NCI-H2196 (cell line): ENCODE results near the gene TFIP11.

Experiments
- DNase-seq: peaks from one replicate; lab custom pipeline; 2025; ENCODE audit not compliant: unreplicated experiment; lab: John Stamatoyannopoulos, UW

The TFIP11 gene

DNA sequence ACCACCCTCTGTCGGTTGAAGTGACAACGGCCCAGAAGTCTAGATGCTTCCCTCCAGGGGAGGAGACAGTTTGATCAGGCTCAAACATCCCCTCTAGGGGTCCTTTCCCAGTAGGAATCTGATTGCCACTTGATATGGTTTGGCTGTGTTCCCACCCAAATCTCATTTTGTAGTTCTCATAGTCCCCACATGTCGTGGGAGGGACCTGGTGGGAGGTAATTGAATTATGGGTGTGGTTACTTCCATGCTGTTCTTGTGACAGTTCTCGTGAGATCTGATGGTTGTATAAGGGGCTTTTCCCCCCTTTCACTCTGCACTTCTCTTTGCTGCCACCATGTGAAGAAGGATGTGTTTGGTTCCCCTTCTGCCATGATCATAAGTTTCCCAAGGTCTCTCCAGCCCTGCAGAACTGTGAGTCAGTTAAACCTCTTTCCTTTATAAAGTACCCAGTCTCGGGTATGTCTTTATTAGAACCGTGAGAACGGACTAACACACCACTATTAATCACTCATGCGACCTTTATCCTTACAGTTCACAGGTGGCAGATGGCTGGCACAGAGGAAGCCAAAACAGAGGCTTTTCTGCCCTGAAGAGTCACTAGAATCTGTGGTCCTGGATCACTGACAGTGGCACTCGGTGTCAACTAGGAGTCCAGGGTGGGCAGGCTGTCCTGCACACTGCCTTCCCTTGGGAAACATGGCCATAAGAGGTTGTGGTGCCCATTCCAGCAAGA lies 61.7 kb downstream of the TFIP11 start:
- DNase-seq, result no peak

DNA sequence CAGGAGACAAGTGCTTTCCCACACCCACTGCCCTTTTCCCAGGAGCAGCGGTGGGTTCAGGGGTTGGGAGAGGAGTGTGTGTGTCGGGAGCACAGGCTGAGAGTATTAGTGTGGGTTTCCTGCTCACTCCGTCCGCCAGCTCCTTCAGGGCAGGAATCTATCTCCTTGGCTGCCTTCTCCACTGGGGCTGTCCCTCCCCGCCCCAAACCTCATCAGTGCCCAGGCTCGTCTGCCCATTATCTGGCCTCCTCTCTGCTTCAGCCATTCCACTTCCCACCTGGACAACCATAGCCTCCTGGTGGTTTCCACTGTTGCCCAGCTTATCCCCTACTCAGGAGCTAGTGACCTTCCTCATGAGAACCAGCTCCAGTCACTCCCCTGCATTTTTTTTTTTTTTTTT lies 63.3 kb downstream of the TFIP11 start:
- no peak for DNase-seq

DNA sequence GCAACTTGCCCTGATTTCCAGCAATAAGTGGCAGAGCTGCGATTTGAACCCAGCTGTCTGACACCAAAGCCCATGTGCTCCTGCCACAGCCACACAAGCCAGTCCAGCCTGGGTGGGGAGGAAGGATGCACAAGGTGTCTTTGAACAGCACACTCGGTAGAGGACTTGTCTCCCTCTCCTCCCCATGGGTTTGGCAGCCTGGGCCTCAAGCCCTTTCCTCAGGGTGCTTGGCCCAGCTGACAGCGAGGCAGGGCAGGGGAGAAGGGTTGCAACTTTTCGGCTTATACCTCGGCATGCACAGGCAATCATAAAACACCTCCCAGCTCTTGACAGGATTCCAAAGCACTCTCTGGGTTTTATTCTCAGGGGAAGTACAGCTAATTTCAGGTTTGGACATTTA lies 63.9 kb downstream of the TFIP11 start:
- DNase-seq, result no peak

DNA sequence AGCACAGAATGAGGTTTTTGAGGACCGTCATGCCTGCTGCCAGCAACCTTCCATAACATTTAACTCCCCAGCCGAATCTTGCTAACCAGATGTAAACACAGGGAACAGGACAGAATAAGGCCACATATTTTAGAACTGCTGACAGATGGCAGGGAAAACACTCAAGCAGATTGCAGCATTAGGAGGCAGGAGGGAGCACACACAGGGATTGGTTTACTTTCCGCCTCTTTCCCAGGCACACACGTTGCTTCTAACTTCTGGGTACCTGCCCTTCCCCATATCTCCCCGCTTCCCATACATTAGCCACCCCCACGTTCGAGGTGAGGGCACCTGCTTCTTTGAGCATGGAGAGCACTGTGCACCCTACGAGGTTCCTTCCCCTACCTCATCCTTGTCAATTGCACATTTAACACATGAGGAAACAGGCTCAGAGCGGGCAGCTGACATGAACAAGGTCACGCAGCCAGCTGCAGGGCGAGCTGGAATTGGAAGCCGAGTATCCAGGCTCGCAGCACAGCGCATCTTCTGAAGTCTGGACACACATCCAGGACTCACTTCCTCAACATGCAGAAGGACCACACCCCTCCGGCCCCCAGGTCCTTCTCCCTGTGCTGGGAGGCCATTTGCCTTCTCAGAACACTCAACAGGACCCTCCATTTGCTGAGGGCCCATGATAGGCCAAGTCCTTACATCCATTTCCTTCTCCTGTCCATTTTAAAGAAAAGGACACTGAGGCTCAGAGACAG lies 64.5 kb downstream of the TFIP11 start:
- no peak for DNase-seq

DNA sequence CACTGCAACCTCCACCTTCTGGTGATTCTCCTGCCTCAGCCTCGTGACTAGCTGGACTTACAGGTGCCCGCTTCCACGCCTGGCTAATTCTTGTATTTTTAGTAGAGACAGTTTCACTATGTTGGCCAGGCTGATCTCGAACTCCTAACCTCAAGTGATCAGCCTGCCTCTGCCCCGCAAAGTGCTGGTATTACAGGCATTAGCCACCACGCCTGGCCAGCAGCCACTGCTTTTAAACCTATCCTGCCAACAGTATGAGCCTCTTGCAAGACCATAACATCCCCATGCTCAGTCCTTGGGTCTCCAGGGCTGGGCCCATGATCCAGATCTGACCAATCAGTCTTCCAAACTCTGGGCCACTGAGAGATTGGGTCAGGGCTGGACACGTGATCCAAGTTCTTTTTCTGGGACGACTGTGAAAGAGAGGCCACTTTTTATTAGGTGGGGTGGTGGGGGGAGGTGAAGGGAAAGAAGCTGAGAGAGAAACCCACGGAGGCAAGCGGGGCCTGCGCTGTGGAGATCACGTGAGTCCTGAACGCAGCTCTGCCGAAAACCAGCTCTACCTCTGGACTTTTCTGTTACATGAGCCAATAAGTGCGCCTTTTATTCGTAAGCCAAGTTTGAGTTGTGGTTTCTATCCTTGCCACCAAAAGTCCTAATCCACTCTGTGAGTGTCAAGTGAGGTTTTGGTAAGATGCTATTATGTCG lies 65.3 kb downstream of the TFIP11 start:
- no peak for DNase-seq

DNA sequence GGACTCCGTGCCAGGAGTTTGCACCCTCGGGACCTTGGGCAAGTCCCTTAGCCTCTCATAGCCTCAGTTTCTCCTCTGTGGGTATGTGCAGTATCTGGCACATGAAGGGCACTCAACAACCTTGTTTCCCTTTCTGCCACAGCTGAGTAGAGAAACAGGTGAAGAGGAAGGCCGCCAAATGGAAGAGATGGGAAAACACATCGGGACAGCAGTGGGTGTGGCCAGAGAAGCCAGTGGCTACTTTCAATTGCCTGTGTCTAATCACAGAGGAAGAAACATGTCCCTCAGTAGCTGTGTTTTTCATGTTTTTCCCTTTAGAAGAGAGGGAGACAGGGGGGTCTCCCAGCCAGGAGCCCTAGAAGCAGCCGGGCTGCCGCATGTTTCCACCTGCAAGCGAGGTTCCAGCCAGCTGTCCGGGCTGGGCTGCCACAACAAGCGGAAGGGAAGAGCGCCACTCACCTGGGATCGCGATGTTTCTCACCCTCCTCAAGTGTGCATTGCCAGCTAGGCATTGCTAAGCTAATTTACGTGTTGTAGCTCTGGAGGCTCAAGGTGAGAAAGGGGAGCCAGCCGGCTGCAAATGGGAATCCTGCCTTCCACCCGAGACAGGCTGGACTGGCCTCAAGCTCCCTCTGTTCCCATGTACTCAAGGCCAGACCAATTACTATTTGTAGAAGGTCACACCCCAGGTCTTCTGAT lies 66.5 kb downstream of the TFIP11 start:
- no peak for DNase-seq

DNA sequence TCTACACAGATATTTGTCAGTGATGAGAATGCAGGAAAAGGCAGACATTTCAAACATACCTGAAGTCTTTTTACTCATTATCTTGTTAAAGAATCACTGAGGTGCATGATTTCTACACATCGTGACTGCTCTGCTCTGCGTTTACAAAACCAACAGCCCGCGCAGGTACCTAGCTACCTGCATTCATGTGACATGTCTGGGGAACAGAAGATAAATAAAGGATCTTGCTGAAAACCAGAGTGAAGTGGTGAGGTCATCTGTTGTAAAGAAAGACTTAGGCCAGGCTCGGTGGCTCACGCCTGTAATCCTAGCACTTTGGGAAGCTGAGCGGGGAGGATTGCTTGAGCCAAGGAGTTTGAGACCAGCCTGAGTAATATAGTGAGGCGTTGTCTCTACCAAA lies 67.5 kb downstream of the TFIP11 start:
- no peak for DNase-seq

DNA sequence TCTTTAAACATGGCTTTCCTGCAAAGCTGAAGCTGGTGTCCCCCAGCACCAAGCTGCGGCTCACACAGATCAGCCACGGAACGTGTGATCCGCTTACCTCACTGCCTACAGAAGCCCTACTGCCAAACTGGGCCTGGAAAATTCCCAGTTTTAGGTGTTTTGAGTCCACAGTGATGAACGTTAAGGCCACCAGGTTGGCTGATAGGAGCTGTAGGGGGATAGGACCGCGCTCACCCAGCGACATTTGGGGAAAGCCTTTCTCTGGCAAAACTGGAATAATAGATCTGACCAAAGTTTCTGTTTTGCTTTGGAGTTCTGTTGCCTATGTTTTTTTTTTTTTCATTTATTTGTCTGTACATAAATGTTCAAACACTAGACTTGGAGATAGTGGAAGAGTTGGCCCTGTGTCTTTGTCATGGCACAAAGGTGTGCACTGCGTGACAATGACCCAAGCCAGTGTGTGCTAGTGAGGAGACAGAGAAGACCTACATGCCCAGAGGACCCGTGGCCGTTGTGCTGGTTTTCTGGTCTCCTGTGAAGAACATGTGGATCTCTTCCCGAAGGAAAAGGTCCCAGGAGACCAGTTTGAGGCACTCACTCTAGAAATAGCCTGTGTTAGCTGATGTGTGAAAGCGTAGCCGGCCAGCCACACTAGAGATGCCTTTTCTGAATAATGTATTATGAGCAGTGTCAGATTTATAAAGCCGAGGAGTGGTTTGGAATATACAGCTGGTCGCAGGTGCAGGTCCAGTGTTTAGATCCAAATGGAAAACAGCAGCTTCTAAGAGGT lies 68.2 kb downstream of the TFIP11 start:
- no peak for DNase-seq

DNA sequence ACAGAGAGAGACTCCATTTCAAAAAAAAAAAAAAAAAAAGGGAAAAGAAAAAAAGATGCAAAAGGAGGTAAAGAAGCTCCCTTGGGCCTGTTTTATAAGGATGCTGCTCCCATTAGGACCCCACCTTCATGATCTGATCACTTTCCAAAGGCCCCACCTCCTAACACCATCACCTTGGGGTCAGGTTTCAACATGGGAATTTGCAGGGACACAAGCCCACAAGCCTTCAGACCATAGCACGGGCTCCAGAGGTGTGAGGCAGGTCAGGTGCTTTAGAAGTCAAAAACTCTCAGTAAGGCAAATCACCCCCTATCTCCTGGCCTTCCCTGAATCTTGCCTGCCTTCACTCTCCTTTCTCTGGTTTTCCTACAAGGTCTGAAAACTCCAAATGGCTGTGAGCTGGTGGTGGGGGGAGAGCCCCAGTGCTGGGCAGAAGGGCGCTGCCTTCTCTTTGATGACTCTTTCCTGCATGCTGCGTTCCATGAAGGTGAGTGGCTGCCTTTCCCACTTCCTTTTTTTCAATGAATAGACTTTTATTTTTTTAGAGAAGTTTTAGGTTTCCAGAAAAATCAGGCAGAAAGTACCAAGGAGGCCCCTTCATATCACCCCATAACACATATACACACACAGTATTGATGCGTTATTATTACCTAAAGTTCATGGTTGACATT lies 70.1 kb downstream of the TFIP11 start:
- no peak for DNase-seq
